A673 (cell line): ENCODE data around the gene IKZF2. TPM values are rescaled to one million over a fixed set of nuclear protein-coding genes. Genes with fewer than 3 reads are reported as not detected.
"Not testable (repeated sequence)": the region's sequence is repeated elsewhere in the genome, so short reads cannot be mapped to it uniquely, and the experiment has no call there.

Source experiments
- BruUV-seq: library from RNA; stranded (reverse); fragments of 400-500 nt; replicated peaks from 2 replicates; lab custom pipeline; 2021; lab: Mats Ljungman, UMichigan
- CTCF ChIA-PET: fragments of 300-600 bp; sonication (Branson Sonifier 250); formaldehyde crosslinking; loops from one replicate; lab custom pipeline; 2022; ENCODE audit warnings: antibody characterized with exemption; lab: Charles Lee
- POLR2A ChIA-PET: fragments of 300-600 bp; sonication (Branson Sonifier 250); formaldehyde crosslinking; loops from one replicate; lab custom pipeline; 2022; ENCODE audit warnings: antibody characterized with exemption; ENCODE audit not compliant: low non-redundant PET; lab: Charles Lee
- DNase-seq: peaks from one replicate; pipeline ENCODE4 v3.0.0-alpha.2; 2015; ENCODE audit warnings: low spot score
- H3K27ac ChIP-seq: fragments of 200-600 bp; sonication (generic); 2 replicates; pipeline ENCODE4 v1.5.1; 2016; ENCODE audit warnings: mixed run types, low read depth, mild to moderate bottlenecking, mixed read lengths, antibody characterized with exemption, low read length; ENCODE audit not compliant: poor library complexity, severe bottlenecking
- H3K27me3 ChIP-seq: fragments of 200-600 bp; sonication (generic); replicated peaks from 2 replicates; pipeline ENCODE4 v1.6.1; 2017; ENCODE audit warnings: mixed run types, low read depth, mild to moderate bottlenecking, mixed read lengths, antibody characterized with exemption, low read length; ENCODE audit not compliant: insufficient read depth, poor library complexity
- H3K36me3 ChIP-seq: fragments of 200-600 bp; sonication (generic); 2 replicates; pipeline ENCODE4 v1.6.1; 2016; ENCODE audit warnings: mixed run types, mild to moderate bottlenecking, mixed read lengths, antibody characterized with exemption, low read length; ENCODE audit not compliant: insufficient read depth, poor library complexity, severe bottlenecking
- H3K4me1 ChIP-seq: fragments of 200-600 bp; sonication (generic); 2 replicates; pipeline ENCODE4 v1.6.1; 2017; ENCODE audit warnings: mixed run types, mild to moderate bottlenecking, mixed read lengths, antibody characterized with exemption, low read length; ENCODE audit not compliant: insufficient read depth, poor library complexity, severe bottlenecking
- H3K4me3 ChIP-seq: fragments of 200-600 bp; sonication (generic); 2 replicates; pipeline ENCODE4 v1.5.1; 2016; ENCODE audit warnings: low read depth, mixed run types, mild to moderate bottlenecking, mixed read lengths, low read length; ENCODE audit not compliant: poor library complexity, severe bottlenecking
- H3K9me3 ChIP-seq: fragments of 200-600 bp; sonication (generic); 2 replicates; pipeline ENCODE4 v1.6.1; 2016; ENCODE audit warnings: mixed run types, low read depth, mild to moderate bottlenecking, mixed read lengths, antibody characterized with exemption, low read length; ENCODE audit not compliant: poor library complexity, severe bottlenecking
- EZH2 ChIP-seq: fragments of 200-600 bp; sonication (generic); IDR thresholded peaks from 2 replicates; pipeline ENCODE4 v1.6.1; 2017; ENCODE audit warnings: borderline replicate concordance, low read depth, mild to moderate bottlenecking, mixed read lengths, antibody characterized with exemption, low read length; ENCODE audit not compliant: poor library complexity, severe bottlenecking
- intact Hi-C: fragments of 100-400 bp; cut with micrococcal nuclease; formaldehyde crosslinking; loops from one replicate; pipeline ENCODE4 v1.10.0; 2022; ENCODE audit not compliant: unreplicated experiment
- total RNA-seq: library from RNA; stranded (reverse); gene quantifications from 2 replicates; pipeline ENCODE4 v1.2.3, GENCODE V29; 2021
- TF ChIP-seq, protein P1 (sequence below): fragments of 300-800, 200-600 bp; sonication (generic); conservative IDR thresholded peaks from 2 replicates; pipeline ENCODE4 v1.5.1; 2017; ENCODE audit warnings: low read depth, mild to moderate bottlenecking, antibody characterized with exemption, low read length, moderate library complexity, mixed read lengths

The IKZF2 gene
- total RNA-seq, 1 experiment from 2014 or later, result 68.6 TPM

DNA sequence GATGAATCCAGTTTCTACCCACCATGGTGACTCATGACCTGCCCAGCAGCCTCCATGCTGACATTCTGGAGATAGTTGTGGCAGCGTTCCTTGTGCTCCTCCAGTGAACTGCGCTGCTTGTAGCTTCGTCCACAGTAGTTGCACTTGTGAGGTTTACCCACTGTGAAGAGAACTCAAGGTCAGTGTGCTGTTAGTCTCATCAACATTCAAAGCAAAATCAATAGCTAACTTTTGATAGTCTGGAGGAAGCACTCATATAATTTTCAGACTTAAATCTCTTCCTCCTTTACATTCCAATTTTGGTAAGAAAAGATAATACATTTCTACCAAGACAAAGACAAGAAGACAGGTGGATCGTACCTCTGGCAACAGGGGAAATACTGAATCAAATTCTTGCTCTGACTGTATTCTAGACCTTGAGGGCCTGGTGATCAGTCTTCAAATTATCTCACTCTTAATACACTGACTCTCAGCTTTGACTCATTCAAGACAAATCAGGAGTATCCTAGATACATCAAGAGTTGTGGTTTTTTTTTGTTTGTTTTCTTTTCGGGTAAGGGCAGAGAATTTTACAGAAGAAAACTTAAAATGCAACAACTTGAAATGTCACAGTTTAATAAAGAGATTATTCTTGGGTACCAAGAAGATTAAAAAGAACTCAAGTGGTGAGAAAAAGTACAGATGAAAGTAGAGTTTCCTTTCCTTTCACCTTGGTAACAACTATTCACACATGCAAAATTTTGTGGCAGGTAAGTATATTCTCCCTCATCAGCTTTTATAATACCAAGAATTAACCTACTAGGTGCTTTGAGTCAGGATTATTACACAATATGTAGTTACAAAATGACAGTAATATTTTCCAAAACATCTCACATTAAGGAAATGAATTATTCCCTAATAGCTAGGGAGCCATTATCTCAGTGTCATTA lies 129.2 kb downstream of the IKZF2 start:
- no TSS peak for BruUV-seq
- intact Hi-C loops, result no loop called here
- H3K36me3 ChIP-seq, result peaks cover 23% of the 10 kb centered on the region
- DNase-seq, result no peak
- TF ChIP-seq, protein P1, sequence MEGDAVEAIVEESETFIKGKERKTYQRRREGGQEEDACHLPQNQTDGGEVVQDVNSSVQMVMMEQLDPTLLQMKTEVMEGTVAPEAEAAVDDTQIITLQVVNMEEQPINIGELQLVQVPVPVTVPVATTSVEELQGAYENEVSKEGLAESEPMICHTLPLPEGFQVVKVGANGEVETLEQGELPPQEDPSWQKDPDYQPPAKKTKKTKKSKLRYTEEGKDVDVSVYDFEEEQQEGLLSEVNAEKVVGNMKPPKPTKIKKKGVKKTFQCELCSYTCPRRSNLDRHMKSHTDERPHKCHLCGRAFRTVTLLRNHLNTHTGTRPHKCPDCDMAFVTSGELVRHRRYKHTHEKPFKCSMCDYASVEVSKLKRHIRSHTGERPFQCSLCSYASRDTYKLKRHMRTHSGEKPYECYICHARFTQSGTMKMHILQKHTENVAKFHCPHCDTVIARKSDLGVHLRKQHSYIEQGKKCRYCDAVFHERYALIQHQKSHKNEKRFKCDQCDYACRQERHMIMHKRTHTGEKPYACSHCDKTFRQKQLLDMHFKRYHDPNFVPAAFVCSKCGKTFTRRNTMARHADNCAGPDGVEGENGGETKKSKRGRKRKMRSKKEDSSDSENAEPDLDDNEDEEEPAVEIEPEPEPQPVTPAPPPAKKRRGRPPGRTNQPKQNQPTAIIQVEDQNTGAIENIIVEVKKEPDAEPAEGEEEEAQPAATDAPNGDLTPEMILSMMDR, result no peak
- TF ChIP-seq EZH2, result no peak
- H3K4me3 ChIP-seq, result no peak overlapping the region
- H3K27me3 ChIP-seq, result no peaks in the 10 kb centered on the region
- POLR2A ChIA-PET, result no interaction called here
- no peak overlapping the region for H3K27ac ChIP-seq
- H3K4me1 ChIP-seq, result peaks cover 9% of the 10 kb centered on the region
- CTCF ChIA-PET, result no interaction called here
- H3K9me3 ChIP-seq, result no peaks in the 10 kb centered on the region

DNA sequence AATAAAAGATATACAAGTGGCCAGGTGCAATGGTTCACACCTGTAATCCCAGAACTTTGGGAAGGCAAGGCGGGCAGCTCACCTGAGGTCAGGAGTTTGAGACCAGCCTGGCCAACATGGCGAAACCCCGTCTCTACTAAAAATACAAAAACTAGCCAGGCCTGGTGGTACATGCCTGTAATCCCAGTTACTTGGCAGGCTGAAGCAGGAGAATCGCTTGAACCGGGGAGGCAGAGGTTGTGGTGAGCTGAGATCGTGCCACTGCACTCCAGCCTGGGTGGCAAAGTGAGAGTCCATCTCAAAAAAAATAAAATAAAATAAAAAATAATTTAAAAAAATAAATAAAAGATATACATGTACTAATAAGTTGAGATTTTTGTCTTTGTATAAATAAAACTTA lies 130.5 kb downstream of the IKZF2 start:
- H3K27me3 ChIP-seq, CTCF ChIA-PET, DNase-seq, H3K9me3 ChIP-seq, H3K27ac ChIP-seq, H3K4me3 ChIP-seq, POLR2A ChIA-PET, intact Hi-C loops, H3K4me1 ChIP-seq, BruUV-seq: not testable (repeated sequence)
- H3K36me3 ChIP-seq, result peaks cover 23% of the 10 kb centered on the region

DNA sequence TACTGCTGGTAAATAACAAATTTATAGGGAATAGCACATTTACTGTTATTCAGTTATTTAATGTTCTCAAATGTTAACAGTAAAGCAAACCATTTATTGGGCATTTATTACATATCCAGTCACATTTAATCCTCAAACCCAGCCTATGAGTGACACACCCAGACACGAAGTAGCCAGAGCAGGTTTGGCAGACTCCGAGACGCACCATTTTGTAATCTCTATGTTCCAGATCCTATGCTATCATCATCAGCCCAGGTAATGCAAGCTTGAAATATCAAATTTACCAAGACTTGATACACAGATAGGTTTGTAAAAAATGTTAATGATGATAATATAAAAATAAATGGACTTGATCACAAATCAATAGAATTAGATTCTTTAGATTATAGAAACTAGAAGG lies 131.1 kb downstream of the IKZF2 start:
- TF ChIP-seq, protein P1, result no peak
- no peak for TF ChIP-seq EZH2
- Histone ChIP-seq H3K9me3 (no peaks in the 10 kb centered on the region), H3K4me3 (no peak overlapping the region), H3K36me3 (peaks cover 23% of the 10 kb centered on the region), H3K4me1 (peaks cover 9% of the 10 kb centered on the region), H3K27ac (no peak overlapping the region), H3K27me3 (no peaks in the 10 kb centered on the region)
- intact Hi-C loops, result no loop called here
- CTCF ChIA-PET, result no interaction called here
- no peak for DNase-seq
- POLR2A ChIA-PET, result no interaction called here
- no TSS peak for BruUV-seq
